Activated naive CD4-positive, alpha-beta T cell treated with anti-CD3 and anti-CD28 coated beads, Interleukin-2, amount 50 U/mL, for 24 hours (primary cell): Measurements from ENCODE around the gene SLC35E1.

ENCODE experiments used
- H3K27ac Mint-ChIP-seq: one replicate; pipeline ENCODE4 v1.8.0; 2021; ENCODE audit warnings: mild to moderate bottlenecking, mixed read lengths
- H3K27me3 Mint-ChIP-seq: one replicate; pipeline ENCODE4 v1.8.0; 2021; ENCODE audit warnings: mixed read lengths
- H3K36me3 Mint-ChIP-seq: one replicate; pipeline ENCODE4 v1.8.0; 2021; ENCODE audit warnings: mixed read lengths
- H3K4me1 Mint-ChIP-seq: one replicate; pipeline ENCODE4 v1.8.0; 2021; ENCODE audit warnings: mixed read lengths
- H3K4me3 Mint-ChIP-seq: one replicate; pipeline ENCODE4 v1.8.0; 2021; ENCODE audit warnings: mild to moderate bottlenecking, mixed read lengths
- H3K9me3 Mint-ChIP-seq: one replicate; pipeline ENCODE4 v1.8.0; 2021; ENCODE audit warnings: mixed read lengths

The SLC35E1 gene

GRCh38 chr19:16604615-16605014 lies 32.4 kb upstream of the SLC35E1 start:
- Mint-ChIP-seq H3K27me3 (no peaks in the 10 kb centered on the region), H3K36me3 (peaks cover 1% of the 10 kb centered on the region), H3K9me3 (no peaks in the 10 kb centered on the region), H3K4me3 (no peak overlapping the region), H3K27ac (no peak overlapping the region), H3K4me1 (peaks cover 45% of the 10 kb centered on the region)

- Mint-ChIP-seq H3K4me3 (no peak overlapping the region), H3K27me3 (no peaks in the 10 kb centered on the region), H3K36me3 (peaks cover 1% of the 10 kb centered on the region), H3K27ac (no peak overlapping the region), H3K9me3 (no peaks in the 10 kb centered on the region), H3K4me1 (peaks cover 44% of the 10 kb centered on the region)
Observed at GRCh38 chr19:16603090-16603489, 30.9 kb upstream of the SLC35E1 start.

- no peaks in the 10 kb centered on the region for H3K9me3 Mint-ChIP-seq
- no peaks in the 10 kb centered on the region for H3K27me3 Mint-ChIP-seq
- peak overlapping the region; percentile 23 for H3K27ac Mint-ChIP-seq
- no peak overlapping the region for H3K4me3 Mint-ChIP-seq
- H3K36me3 Mint-ChIP-seq: peaks cover 1% of the 10 kb centered on the region
- H3K4me1 Mint-ChIP-seq: peaks cover 51% of the 10 kb centered on the region
Observed at GRCh38 chr19:16601378-16602052, 29.3 kb upstream of the SLC35E1 start.

GRCh38 chr19:16600824-16601223 lies 28.6 kb upstream of the SLC35E1 start:
- no peak overlapping the region for H3K4me3 Mint-ChIP-seq
- peaks cover under 1% of the 10 kb centered on the region for H3K36me3 Mint-ChIP-seq
- no peaks in the 10 kb centered on the region for H3K27me3 Mint-ChIP-seq
- H3K4me1 Mint-ChIP-seq: peaks cover 56% of the 10 kb centered on the region
- no peaks in the 10 kb centered on the region for H3K9me3 Mint-ChIP-seq
- H3K27ac Mint-ChIP-seq: no peak overlapping the region

GRCh38 chr19:16599655-16600346 lies 27.6 kb upstream of the SLC35E1 start:
- Mint-ChIP-seq H3K27me3 (no peaks in the 10 kb centered on the region), H3K27ac (no peak overlapping the region), H3K9me3 (no peaks in the 10 kb centered on the region), H3K36me3 (no peaks in the 10 kb centered on the region), H3K4me1 (peaks cover 56% of the 10 kb centered on the region), H3K4me3 (no peak overlapping the region)

GRCh38 chr19:16598848-16599247 lies 26.6 kb upstream of the SLC35E1 start:
- Mint-ChIP-seq H3K36me3 (no peaks in the 10 kb centered on the region), H3K4me3 (no peak overlapping the region), H3K27me3 (no peaks in the 10 kb centered on the region), H3K4me1 (peaks cover 59% of the 10 kb centered on the region), H3K9me3 (no peaks in the 10 kb centered on the region), H3K27ac (no peak overlapping the region)

- Mint-ChIP-seq H3K9me3 (no peaks in the 10 kb centered on the region), H3K4me1 (peaks cover 63% of the 10 kb centered on the region), H3K36me3 (no peaks in the 10 kb centered on the region), H3K27me3 (no peaks in the 10 kb centered on the region), H3K4me3 (no peak overlapping the region), H3K27ac (no peak overlapping the region)
Observed at GRCh38 chr19:16596399-16596798, 24.2 kb upstream of the SLC35E1 start.

GRCh38 chr19:16595097-16595496 lies 22.9 kb upstream of the SLC35E1 start:
- Mint-ChIP-seq H3K4me3 (peak overlapping the region; percentile 73), H3K9me3 (no peaks in the 10 kb centered on the region), H3K27ac (peak overlapping the region; percentile 86), H3K4me1 (peaks cover 70% of the 10 kb centered on the region), H3K36me3 (no peaks in the 10 kb centered on the region), H3K27me3 (no peaks in the 10 kb centered on the region)

- H3K27ac Mint-ChIP-seq: peak overlapping the region; percentile 68
- peaks cover 74% of the 10 kb centered on the region for H3K4me1 Mint-ChIP-seq
- H3K27me3 Mint-ChIP-seq: no peaks in the 10 kb centered on the region
Observed at GRCh38 chr19:16594681-16595091, 22.5 kb upstream of the SLC35E1 start.

GRCh38 chr19:16594131-16594586 lies 21.9 kb upstream of the SLC35E1 start:
- Mint-ChIP-seq H3K27me3 (no peaks in the 10 kb centered on the region), H3K4me1 (peaks cover 78% of the 10 kb centered on the region), H3K9me3 (no peaks in the 10 kb centered on the region), H3K36me3 (no peaks in the 10 kb centered on the region), H3K27ac (peak overlapping the region; percentile 68), H3K4me3 (peak overlapping the region; percentile 73)

More at GRCh38 chr19:16594681-16595091, 22.5 kb upstream of the SLC35E1 start:
- Mint-ChIP-seq H3K4me3 (peak overlapping the region; percentile 73), H3K9me3 (no peaks in the 10 kb centered on the region), H3K36me3 (no peaks in the 10 kb centered on the region)

- H3K36me3 Mint-ChIP-seq: no peaks in the 10 kb centered on the region
- H3K27me3 Mint-ChIP-seq: no peaks in the 10 kb centered on the region
- no peak overlapping the region for H3K4me3 Mint-ChIP-seq
- no peaks in the 10 kb centered on the region for H3K9me3 Mint-ChIP-seq
- peaks cover 80% of the 10 kb centered on the region for H3K4me1 Mint-ChIP-seq
- peak overlapping the region; percentile 5 for H3K27ac Mint-ChIP-seq
Observed at GRCh38 chr19:16593181-16593580, 21.0 kb upstream of the SLC35E1 start.

- no peaks in the 10 kb centered on the region for H3K9me3 Mint-ChIP-seq
- H3K4me1 Mint-ChIP-seq: peaks cover 83% of the 10 kb centered on the region
- no peaks in the 10 kb centered on the region for H3K36me3 Mint-ChIP-seq
- H3K27me3 Mint-ChIP-seq: no peaks in the 10 kb centered on the region
- H3K4me3 Mint-ChIP-seq: no peak overlapping the region
- no peak overlapping the region for H3K27ac Mint-ChIP-seq
Observed at GRCh38 chr19:16591803-16592556, 19.8 kb upstream of the SLC35E1 start.

- no peaks in the 10 kb centered on the region for H3K36me3 Mint-ChIP-seq
- no peaks in the 10 kb centered on the region for H3K27me3 Mint-ChIP-seq
- no peak overlapping the region for H3K4me3 Mint-ChIP-seq
- H3K9me3 Mint-ChIP-seq: no peaks in the 10 kb centered on the region
- H3K27ac Mint-ChIP-seq: no peak overlapping the region
- peaks cover 83% of the 10 kb centered on the region for H3K4me1 Mint-ChIP-seq
Observed at GRCh38 chr19:16590876-16591802, 18.9 kb upstream of the SLC35E1 start.

- Mint-ChIP-seq H3K27me3 (no peaks in the 10 kb centered on the region), H3K36me3 (no peaks in the 10 kb centered on the region), H3K4me1 (peaks cover 83% of the 10 kb centered on the region), H3K9me3 (no peaks in the 10 kb centered on the region), H3K27ac (no peak overlapping the region), H3K4me3 (no peak overlapping the region)
Observed at GRCh38 chr19:16589917-16590316, 17.7 kb upstream of the SLC35E1 start.
